K562 (cell line): ENCODE data around the gene LRRC43. TPM values are rescaled to one million over a fixed set of nuclear protein-coding genes. Genes with fewer than 3 reads are reported as not detected.

Experiments used
- CREB3L1 ChIP-seq: fragments of 450-650 bp; IDR thresholded peaks from 2 replicates; pipeline ENCODE4 v1.6.1; 2014; ENCODE audit warnings: low read depth, mild to moderate bottlenecking, moderate library complexity, borderline replicate concordance
- GABPA ChIP-seq: fragments of 200-800 bp; sonication (Bioruptor generic); conservative IDR thresholded peaks from 2 replicates; pipeline ENCODE4 v1.6.1; 2016; ENCODE audit warnings: low read depth, missing genetic modification characterization, missing compliant biosample characterization
- KDM2B ChIP-seq: fragments of 250-450 bp; sonication (Bioruptor Pico); IDR thresholded peaks from 2 replicates; pipeline ENCODE4 v1.8.0; 2021; ENCODE audit warnings: mild to moderate bottlenecking, moderate library complexity
- TEAD2 ChIP-seq: fragments of 450-650 bp; IDR thresholded peaks from 2 replicates; pipeline ENCODE4 v1.6.1; 2016; ENCODE audit warnings: missing genetic modification characterization, control low read depth, missing compliant biosample characterization
- TEAD4 ChIP-seq, 2 experiments: sonication (generic) in 1 of 2; formaldehyde crosslinking in 1 of 2; IDR thresholded peaks; 2 replicates each; pipeline versions ENCODE4 v1.6.1 to v1.8.0; 2012 to 2022; ENCODE audit warnings: borderline replicate concordance in 1 of 2, inconsistent platforms in 1 of 2, low read length in 1 of 2, mild to moderate bottlenecking in 1 of 2, missing genetic modification reagents in 1 of 2
- ZBTB40 ChIP-seq, 2 experiments: fragments of 450-650 bp in 1 of 2; sonication (generic) in 1 of 2; formaldehyde crosslinking in 1 of 2; IDR thresholded peaks; 2 replicates each; pipeline versions ENCODE4 v1.7.1 to v1.9.0; 2016 to 2022; ENCODE audit warnings: inconsistent platforms in 1 of 2, mild to moderate bottlenecking in 1 of 2, missing genetic modification reagents in 1 of 2
- polyA plus RNA-seq, 8 experiments: library from polyadenylated mRNA; depleted of rRNA in 4 of 8; stranded (reverse) in 5 of 8; unstranded in 3 of 8; fragments of >200 nt; fragmentation: Nextera tagmentation in 2 of 8; fragmentation: Illumina TruSeq in 1 of 8; extraction: Ambion mirVana in 2 of 8; extraction: Trizol in 1 of 8; gene quantifications; 2 replicates each; pipeline versions ENCODE4 v1.2.1 to v1.2.3, GENCODE V29; 2011 to 2014; ENCODE audit warnings: inconsistent platforms in 1 of 8, missing spikeins in 1 of 8
- total RNA-seq, 7 experiments: library from RNA; depleted of rRNA in 6 of 7; stranded (reverse); fragments of >200 nt in 6 of 7; fragmentation: Illumina TruSeq in 2 of 7; extraction: Trizol in 2 of 7; gene quantifications; 2 replicates each; pipeline versions ENCODE4 v1.2.1 to v1.2.3, GENCODE V29; 2011 to 2021; ENCODE audit warnings: low replicate concordance in 1 of 7

Gene LRRC43
- total and polyA plus RNA-seq, 9 of the 15 experiments (the other 6 are each of a cell fraction or from before 2014, with no cell fraction given), result 0.19 TPM; not detected in 8

- peak; percentile 30; the same call in 1 of the 2 replicates for TF ChIP-seq TEAD4 (IDR thresholded peaks at IDR 0.05; ENCODE audit: low read length)
- no peak for TF ChIP-seq TEAD4 (CRISPR knock-in tag; IDR thresholded peaks at IDR 0.05; ENCODE audit: borderline replicate concordance)
- peak; percentile 77 for TF ChIP-seq CREB3L1
- TF ChIP-seq ZBTB40 (IDR thresholded peaks at IDR 0.05), result peak; percentile 93
- TF ChIP-seq ZBTB40 (CRISPR knock-in tag; IDR thresholded peaks at IDR 0.05), result no peak
- peak; percentile 80; the same call in 1 of the 2 replicates for TF ChIP-seq KDM2B (CRISPR knock-in tag)
- peak; percentile 98 for TF ChIP-seq GABPA (tag)
- no peak for TF ChIP-seq TEAD2 (tag)
Measured at GRCh38 chr12:122225683-122226365, 42.9 kb downstream of the LRRC43 start, which contains the start of gene DIABLO (continued).
